Measurements from ENCODE around the gene GLIS1. TPM values are rescaled to one million over a fixed set of nuclear protein-coding genes. Genes with fewer than 3 reads are reported as not detected.

The GLIS1 gene
- polyA plus RNA-seq, 3 donors, result not detected

GRCh38 chr1:53529555-53529954 lies 209.4 kb downstream of the GLIS1 start:
- H3K4me3 ChIP-seq (replicated peaks in 1 of 3; ENCODE audit: low read depth in 2 of 3, low read length in 3 of 3), result no peak overlapping the region
- no peak for DNase-seq
- Mint-ChIP-seq H3K36me3 (no peaks in the 10 kb centered on the region), H3K4me1 (no peaks in the 10 kb centered on the region), H3K9me3 (no peaks in the 10 kb centered on the region), H3K27ac (no peak overlapping the region), H3K27me3 (ENCODE audit: low read depth in 3 of 3) (peaks cover 2 to 4% (median 3%) of the 10 kb centered on the region in 3 donors), H3K4me3 (no peak overlapping the region)
- H3K4me2 ChIP-seq (replicated peaks; ENCODE audit: extremely low read depth, low read length, poor library complexity, severe bottlenecking), result no peak overlapping the region
- H2AFZ ChIP-seq (ENCODE audit: insufficient read depth, low read depth, low read length, poor library complexity, severe bottlenecking), result no peak overlapping the region
- no peaks in the 10 kb centered on the region for H3K36me3 ChIP-seq (replicated peaks in 1 of 2; ENCODE audit: control insufficient read depth in 1 of 2, insufficient read depth in 2 of 2, low read length in 2 of 2)
- intact Hi-C loops (cut with micrococcal nuclease), result no loop called here
- no peak overlapping the region for H3K27ac ChIP-seq (ENCODE audit: low read depth in 1 of 2, low read length in 2 of 2)
- no peaks in the 10 kb centered on the region for H4K20me1 ChIP-seq (ENCODE audit: insufficient read depth, low read length)
- no peaks in the 10 kb centered on the region for H3K79me2 ChIP-seq (ENCODE audit: insufficient read depth, low read length)
- H3K27me3 ChIP-seq (ENCODE audit: control insufficient read depth in 2 of 2, insufficient read depth in 2 of 2, low read length in 2 of 2), result no peaks in the 10 kb centered on the region
- no peak for TF ChIP-seq CTCF (IDR thresholded peaks at IDR 0.05)
- no peak overlapping the region for H3K9ac ChIP-seq (ENCODE audit: insufficient read depth, low read length, poor library complexity, severe bottlenecking)
- 98% methylated on average over 10 of the region's 14 CpGs for WGBS (ENCODE audit: insufficient coverage)
- no peaks in the 10 kb centered on the region for H3K9me3 ChIP-seq (replicated peaks in 1 of 2; ENCODE audit: control insufficient read depth in 1 of 2, insufficient read depth in 1 of 2, low read length in 2 of 2)
- no peaks in the 10 kb centered on the region for H3K4me1 ChIP-seq (ENCODE audit: control insufficient read depth in 1 of 2, insufficient read depth in 2 of 2, low read length in 2 of 2)

DNA sequence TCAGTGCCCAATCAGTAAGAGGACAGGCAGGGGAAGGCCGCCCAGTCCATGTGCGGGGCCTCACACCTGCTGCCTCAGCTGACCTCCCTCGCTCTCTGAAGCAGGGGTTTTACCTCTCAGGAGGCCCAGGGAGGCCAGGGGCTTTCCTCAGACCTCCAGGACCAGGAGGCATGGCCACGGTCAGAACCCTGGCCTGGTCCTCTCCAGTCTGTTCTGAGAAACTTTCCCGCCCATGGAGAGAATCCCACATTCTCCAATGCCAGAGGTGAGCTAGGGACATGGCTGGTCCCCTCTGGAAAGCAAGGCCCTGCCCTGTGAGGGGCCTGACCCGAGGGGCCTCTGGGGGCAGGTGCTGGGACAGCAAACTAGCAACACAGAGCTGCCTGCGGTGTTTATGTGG lies 211.6 kb downstream of the GLIS1 start:
- Histone ChIP-seq H3K4me2 (replicated peaks; ENCODE audit: extremely low read depth, low read length, poor library complexity, severe bottlenecking) (no peak overlapping the region), H3K9me3 (replicated peaks in 1 of 2; ENCODE audit: control insufficient read depth in 1 of 2, insufficient read depth in 1 of 2, low read length in 2 of 2) (no peaks in the 10 kb centered on the region), H3K27ac (ENCODE audit: low read depth in 1 of 2, low read length in 2 of 2) (no peak overlapping the region), H3K4me3 (replicated peaks in 1 of 3; ENCODE audit: low read depth in 2 of 3, low read length in 3 of 3) (no peak overlapping the region), H3K79me2 (ENCODE audit: insufficient read depth, low read length) (no peaks in the 10 kb centered on the region), H3K9ac (ENCODE audit: insufficient read depth, low read length, poor library complexity, severe bottlenecking) (no peak overlapping the region), H3K27me3 (ENCODE audit: control insufficient read depth in 2 of 2, insufficient read depth in 2 of 2, low read length in 2 of 2) (no peaks in the 10 kb centered on the region), H3K36me3 (replicated peaks in 1 of 2; ENCODE audit: control insufficient read depth in 1 of 2, insufficient read depth in 2 of 2, low read length in 2 of 2) (no peaks in the 10 kb centered on the region), H4K20me1 (ENCODE audit: insufficient read depth, low read length) (no peaks in the 10 kb centered on the region), H2AFZ (ENCODE audit: insufficient read depth, low read depth, low read length, poor library complexity, severe bottlenecking) (no peak overlapping the region), H3K4me1 (ENCODE audit: control insufficient read depth in 1 of 2, insufficient read depth in 2 of 2, low read length in 2 of 2) (no peaks in the 10 kb centered on the region)
- H3K4me1 Mint-ChIP-seq, result no peaks in the 10 kb centered on the region
- WGBS (ENCODE audit: insufficient coverage), result 94% methylated on average over 7 of the region's 7 CpGs
- peaks cover 2 to 6% (median 3%) of the 10 kb centered on the region in 3 donors for H3K27me3 Mint-ChIP-seq (ENCODE audit: low read depth in 3 of 3)
- H3K9me3 Mint-ChIP-seq, result no peaks in the 10 kb centered on the region
- no peaks in the 10 kb centered on the region for H3K36me3 Mint-ChIP-seq
- no peak for DNase-seq
- intact Hi-C loops (cut with micrococcal nuclease), result no loop called here
- no peak overlapping the region for H3K4me3 Mint-ChIP-seq
- no peak overlapping the region for H3K27ac Mint-ChIP-seq
- no peak for TF ChIP-seq CTCF (IDR thresholded peaks at IDR 0.05)
